Umbilical cord (tissue), 2 donors: ENCODE measurements around the gene WDR72. TPM values are rescaled to one million over a fixed set of nuclear protein-coding genes. Genes with fewer than 3 reads are reported as not detected.
A peak's percentile ranks its signal among the peaks of the same experiment; 100 is the strongest.
"Not testable (repeated sequence)": the region's sequence is repeated elsewhere in the genome, so short reads cannot be mapped to it uniquely, and the experiment has no call there.

Experiments
- DNase-seq: peaks from one replicate; pipeline ENCODE4 v3.0.0-alpha.2; 2015; ENCODE audit warnings: low spot score
- total RNA-seq: library from RNA; depleted of rRNA; stranded (reverse); fragments of >200 nt; gene quantifications from one replicate; pipeline ENCODE4 v1.2.3, GENCODE V29; 2014; ENCODE audit warnings: low replicate concordance; ENCODE audit not compliant: insufficient read depth

WDR72 gene
- total RNA-seq, 1 donor from 2014 or later = 5.1 TPM

GRCh38 chr15:53709821-53710220 is 49.6 kb downstream of the WDR72 start:
- no peak for DNase-seq

DNA sequence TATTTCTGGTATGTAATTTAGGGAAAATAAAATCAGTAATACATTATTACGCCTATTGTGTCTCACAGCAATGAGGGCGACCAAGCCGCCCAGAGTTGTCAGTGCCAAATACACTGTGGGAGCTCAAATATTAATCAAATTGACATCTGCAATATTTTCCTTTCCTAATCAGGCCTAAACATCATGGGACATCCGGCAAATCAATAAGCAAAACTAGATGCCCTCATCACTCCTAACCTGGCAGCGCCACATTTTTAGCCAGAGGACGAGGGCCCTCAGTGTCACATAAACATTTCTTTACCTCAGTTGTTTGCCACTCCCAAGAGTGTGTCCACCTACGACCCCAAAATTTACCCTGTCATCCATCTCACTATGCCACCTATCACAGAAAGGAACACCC is 64.1 kb downstream of the WDR72 start:
- DNase-seq = no peak

DNA sequence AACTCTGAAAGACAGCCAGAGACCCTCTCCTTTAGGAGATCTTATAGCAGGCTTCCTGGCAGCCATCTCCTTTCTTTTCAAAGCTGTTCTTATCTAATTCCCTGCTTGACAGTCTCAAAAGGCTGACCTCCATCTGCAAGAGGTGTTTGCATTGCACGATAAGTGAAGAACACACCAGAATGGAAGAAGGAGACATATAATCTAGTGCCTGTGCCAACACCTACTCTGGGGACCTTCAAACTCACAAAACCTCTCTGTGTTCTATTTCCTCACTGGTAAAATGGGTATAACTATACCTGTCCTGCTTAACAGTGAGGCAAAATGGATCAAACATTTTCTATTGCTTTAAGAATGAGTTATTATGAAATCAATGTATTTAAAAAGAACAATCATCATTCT is 65.0 kb downstream of the WDR72 start:
- no peak for DNase-seq

DNA sequence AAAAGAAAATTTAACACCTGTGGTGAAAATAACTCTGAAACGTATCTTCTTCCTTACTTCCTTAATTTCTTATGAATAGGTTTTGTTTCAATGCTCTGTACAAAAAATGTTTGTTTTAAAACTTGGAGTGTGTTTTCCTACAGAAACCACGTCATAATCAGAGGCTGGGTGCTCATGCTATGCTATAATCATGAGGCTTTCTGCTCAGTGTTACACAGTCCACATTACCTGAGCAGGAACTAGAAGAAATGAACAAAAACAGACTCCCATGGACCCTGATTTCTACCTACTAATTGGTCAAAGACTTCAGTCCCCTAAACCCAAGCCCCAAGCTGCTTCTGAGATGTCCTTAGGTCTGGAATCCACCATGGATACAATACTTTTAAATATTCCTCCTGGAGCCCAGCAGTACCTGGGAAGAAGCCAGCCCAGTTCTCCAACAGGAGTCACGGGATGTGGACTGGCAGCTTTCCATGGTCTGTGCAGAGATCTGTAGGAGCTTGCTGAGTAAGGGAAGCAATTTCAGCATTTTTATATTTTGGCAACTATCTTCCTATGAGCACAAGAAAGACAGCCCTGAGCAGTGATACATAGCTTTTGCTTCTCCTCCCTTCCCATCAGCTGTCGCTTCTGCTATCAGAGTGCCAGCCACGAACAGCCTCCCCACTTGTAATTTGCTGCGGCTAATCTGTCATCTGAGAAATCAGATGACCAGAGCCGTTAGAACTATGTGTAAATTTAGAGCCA is 65.6 kb downstream of the WDR72 start:
- peak; percentile 36 for DNase-seq

- not testable (repeated sequence) for DNase-seq
Observed at GRCh38 chr15:53684162-53684561, 75.3 kb downstream of the WDR72 start.

DNA sequence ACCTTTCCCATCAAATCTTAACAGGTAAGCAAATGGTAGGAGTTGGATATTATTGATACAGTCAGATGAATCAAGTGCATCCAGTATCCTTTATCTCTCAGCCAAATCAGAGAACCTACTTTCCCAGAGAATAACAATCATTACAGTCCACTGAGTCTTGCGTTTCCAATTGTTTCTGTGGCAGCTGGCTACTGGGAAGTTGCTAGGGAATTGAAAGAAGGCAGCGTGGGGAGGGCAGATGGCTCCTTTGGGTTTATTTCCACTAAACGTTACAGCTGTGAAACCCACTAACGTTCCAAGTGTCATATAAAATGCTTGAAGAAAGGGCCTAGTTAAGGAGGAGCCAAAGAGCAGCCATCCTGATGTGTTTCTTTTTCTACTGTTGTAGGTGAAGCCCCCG is 78.4 kb downstream of the WDR72 start:
- no peak for DNase-seq

DNA sequence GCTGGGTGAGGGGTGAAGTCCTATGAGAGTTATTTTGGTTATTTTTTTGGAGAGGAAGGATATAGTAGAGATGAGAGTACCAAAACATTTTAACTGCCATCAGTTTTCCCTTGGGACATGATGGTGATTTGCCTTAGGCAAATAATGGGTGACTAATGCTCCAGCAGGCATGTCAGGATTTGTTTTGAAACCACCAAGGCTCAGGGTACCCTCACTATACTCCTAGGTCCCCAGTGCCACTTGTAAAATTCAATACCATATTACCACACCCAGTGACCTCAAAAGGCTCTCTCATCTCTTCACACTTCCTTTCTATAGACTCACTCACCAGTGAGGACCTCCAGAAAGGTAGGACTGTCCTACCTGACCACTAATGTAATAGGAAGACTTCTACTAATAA is 83.6 kb downstream of the WDR72 start:
- DNase-seq = no peak

DNA sequence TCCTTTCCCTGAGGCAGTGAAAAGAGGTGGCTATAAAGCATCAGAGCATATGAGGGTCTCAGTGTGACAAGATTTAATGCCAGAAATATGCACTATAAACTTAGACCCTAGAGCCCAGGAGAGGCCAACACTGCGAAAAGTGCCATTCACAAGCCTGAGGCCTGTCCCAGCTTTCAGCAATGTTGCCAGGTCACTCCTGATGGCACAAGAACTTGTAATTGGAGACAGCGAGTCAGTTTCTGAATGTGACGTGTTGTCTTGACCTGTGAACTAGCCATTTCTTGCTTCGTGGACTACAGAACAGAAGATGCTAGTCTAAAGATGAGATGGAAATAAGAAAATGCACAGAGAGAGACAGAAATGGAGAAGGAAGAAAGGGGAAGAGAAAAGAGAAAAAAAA is 87.9 kb downstream of the WDR72 start:
- no peak for DNase-seq

DNA sequence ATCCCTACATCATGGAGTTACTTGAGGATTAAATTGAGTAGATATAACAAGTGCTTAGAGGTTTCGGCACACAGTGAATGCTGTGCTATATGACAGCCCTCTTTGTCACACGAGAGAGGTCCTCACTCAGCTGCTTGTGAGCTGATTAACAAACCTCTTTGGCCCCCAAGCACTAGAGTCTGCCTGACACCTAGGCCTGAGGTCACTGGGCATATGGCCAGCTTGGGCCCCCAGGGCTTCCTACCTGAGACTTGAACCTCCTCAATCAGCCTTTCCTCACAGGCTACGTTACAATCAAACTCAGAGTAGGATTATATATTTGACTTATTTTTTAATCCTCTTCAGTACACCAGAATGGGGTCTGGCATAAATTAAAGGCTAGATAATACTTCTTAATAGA is 88.8 kb downstream of the WDR72 start:
- no peak for DNase-seq

GRCh38 chr15:53665930-53666329 is 93.5 kb downstream of the WDR72 start:
- DNase-seq = no peak

DNA sequence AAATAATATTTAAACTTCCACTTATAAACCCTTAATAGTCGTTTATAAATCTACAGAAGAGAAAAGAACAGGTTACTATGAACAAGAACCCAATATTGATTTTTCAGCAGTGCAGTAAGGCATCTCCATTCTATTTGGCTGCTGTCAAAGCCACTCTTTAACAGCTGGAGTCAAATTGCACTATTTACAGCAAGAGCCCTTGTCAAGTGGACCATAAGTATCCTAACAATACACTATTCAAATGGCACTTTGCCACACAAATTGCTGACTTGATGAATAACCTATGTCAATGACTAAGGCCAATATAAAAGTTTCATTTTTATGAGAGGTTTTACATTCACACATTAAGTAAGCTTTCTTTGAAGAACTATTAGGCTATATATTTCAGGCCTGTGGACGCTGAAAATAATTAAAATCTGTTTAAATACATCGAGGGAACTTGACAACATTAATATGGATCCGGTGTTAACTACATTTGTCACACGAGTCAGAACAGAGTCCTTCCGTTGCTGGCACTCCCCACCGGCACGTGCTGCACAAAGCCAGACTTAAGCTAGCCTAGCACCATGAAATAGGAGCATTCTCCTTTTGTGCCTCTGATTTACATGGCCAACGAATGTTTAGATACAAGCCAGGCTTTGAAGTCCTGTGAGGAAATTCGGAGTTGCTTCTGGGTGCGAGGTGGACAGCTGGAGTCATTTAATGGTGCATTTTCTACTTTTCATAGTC is 100.5 kb downstream of the WDR72 start:
- no peak for DNase-seq

- no peak for DNase-seq
Observed at GRCh38 chr15:53658255-53658654, 101.2 kb downstream of the WDR72 start.

DNA sequence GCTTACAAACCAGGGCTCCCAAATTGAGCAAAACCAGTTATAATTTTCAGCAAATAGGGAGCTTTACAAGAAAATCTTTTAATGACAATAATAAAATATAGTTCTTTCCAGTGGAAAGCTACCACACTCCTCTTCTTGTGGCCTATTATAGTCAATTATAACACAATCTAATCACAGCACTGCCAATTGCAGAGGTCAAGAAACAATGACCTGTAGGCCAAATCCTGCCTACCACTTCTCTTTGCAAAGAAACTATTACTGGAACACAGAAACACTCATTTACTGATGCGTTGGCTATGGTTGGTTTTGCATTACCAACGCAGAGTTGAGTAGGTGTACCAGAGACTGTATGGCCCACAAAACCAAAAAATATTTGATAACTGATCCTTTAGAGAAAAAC is 110.5 kb downstream of the WDR72 start:
- no peak for DNase-seq

- DNase-seq = no peak
Observed at GRCh38 chr15:53644660-53645059, 114.8 kb downstream of the WDR72 start.

GRCh38 chr15:53634517-53635106 is 124.9 kb downstream of the WDR72 start:
- no peak for DNase-seq

GRCh38 chr15:53627279-53627678 is 132.2 kb downstream of the WDR72 start:
- DNase-seq = peak; percentile 2

GRCh38 chr15:53625962-53626845 is 133.3 kb downstream of the WDR72 start:
- DNase-seq = no peak

DNA sequence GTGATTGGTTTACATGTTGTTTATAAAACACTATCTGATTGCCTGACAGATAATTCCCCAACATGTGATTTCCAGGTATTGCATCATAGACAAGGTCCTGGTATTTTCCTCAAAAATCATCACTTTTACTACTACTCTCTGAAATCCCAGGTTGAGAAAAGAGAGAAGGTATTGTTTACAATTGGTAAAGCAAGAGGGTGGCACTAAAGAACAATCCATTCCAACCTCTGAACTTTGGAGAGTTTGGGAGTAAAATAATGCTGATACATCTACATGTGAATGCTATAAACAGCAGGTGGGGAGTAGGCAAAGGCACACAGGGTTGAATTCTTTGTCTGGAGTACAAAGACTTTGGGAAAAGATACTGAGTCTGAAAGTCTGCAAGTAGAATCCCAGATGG is 134.2 kb downstream of the WDR72 start:
- DNase-seq = no peak

- DNase-seq = no peak
Observed at GRCh38 chr15:53618461-53618860, 141.0 kb downstream of the WDR72 start.

GRCh38 chr15:53611145-53611920 is 148.1 kb downstream of the WDR72 start:
- peak; percentile 33 for DNase-seq

DNA sequence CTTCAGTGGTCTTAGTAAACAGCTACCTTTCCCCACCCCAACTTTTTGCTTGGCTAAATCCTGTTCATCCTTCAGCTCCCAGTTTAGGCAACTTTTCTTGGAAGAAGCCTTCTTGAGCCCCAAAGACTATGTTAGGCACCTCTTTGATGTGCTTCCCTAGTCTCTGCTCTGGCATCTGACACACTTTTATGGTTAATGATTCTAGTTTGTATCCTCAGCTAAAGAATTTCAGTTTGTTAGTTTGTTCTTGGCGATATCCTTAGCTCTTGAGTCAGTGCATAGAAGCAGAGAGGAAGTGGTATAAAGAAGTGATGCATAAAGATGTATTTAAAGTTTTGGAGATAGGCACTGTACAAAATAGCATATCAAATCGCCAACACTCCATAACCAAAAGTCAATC is 168.4 kb downstream of the WDR72 start:
- no peak for DNase-seq
